Fibroblast of skin of abdomen (primary cell): Measurements from ENCODE around the gene LIPM.
"Not testable (repeated sequence)": the region's sequence is repeated elsewhere in the genome, so short reads cannot be mapped to it uniquely, and the experiment has no call there.

Source experiments
- DNase-seq: peaks from one replicate; pipeline ENCODE4 v3.0.0-alpha.2; 2013

Gene LIPM

DNA sequence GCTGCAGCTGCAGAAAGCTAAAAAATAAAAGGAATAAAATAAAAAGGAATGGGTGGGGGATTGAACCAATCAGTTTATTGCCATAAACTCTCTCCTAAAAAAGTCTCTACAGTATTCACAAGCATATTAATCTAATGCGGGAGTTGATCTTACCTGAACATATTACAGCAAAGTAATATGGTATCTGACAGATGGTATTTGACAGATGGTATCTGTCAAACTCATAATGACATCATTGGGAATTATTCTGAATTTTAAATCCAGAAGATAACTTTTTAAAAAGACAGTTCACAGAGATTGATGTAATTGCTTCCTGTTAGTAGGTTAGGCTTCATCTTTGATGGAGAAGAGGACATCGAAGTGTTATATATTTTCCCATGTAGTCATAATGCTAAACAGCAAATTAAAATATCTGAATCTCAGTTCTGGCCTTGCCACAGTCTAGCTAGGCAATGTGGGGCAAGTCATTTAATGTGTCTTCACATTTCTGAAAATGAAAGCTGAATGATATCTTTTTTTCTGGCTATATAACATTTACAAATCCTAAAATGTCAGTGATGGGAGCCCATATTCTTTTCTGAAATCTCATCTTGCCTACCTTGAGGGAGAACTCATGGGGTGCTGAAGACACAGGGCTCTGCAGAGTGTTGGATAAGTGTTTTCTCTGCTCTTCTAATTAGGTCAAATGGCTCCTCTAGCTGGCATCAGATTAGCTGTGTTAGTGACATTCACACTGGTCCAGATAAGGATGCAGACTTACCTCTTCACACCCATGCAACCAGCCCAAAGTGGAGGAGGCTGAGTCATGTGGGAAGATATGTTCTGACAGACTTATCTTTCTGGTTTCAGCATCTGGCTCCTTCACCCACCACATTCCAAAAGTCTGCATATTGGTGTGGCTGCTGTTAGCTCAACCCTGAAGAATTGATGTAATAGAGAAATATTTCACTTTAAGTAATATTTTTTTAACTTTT, 2.1 kb upstream of the LIPM start:
- DNase-seq, result peak; percentile 81

DNA sequence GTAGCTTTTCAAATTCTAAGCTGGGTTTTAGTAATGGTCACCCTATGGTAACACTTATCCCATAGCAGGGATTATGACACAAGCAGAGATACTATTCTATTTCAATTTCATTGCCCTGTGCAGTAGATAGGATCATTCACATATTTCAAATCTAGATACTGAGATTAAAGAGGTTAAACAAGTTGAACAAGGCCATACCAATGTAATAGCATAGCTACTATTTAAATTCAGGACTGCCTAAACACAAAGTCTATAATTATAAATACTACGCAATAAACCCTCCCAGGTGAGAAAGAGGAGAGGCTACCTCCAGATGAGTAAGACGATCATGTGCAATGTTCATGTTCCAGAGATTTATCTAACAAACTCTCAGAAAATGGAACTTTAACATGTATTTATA, 1.1 kb downstream of the LIPM start:
- DNase-seq, result no peak

- no peak for DNase-seq
Measured at GRCh38 chr10:88804083-88804812, 1.7 kb downstream of the LIPM start.

DNA sequence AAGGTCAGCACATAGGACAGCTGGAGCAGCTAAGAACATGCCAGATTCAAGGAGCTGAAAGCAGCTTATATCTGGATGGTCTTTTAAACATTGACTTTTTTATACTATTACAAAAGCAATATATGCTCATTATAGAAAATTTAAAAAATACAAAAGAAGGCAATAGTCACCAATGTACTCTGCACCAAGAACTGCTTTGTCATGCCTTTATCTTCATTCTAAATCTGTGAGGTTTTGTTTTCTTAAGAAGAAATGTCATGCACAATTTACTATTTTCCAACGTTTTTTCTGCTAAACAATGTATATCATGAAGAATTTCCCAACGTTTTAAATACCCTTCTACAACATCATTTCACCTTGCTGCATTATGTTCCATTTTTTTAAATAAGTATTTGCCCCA, 2.8 kb downstream of the LIPM start:
- DNase-seq, result no peak

DNA sequence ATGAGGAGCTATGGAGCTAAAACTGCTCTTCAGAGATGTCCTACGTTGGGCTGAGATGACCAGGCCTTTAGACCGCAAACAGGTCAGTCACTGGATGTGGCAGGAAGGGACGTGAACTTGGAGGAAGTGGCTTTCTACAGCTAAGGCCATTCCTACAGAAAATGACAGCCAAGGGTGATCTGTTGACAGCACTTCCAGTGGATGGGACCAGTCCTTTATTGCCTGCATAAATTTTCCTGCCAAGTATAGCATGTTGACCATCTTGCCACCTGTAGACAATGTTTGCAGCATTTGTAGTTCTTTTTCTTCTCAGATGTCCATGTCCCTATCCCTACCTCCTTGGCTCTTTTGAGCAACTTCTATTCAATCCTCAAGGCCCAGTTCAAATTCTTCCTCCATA, 3.4 kb downstream of the LIPM start:
- no peak for DNase-seq

GRCh38 chr10:88809621-88810020, 7.1 kb downstream of the LIPM start:
- no peak for DNase-seq

DNA sequence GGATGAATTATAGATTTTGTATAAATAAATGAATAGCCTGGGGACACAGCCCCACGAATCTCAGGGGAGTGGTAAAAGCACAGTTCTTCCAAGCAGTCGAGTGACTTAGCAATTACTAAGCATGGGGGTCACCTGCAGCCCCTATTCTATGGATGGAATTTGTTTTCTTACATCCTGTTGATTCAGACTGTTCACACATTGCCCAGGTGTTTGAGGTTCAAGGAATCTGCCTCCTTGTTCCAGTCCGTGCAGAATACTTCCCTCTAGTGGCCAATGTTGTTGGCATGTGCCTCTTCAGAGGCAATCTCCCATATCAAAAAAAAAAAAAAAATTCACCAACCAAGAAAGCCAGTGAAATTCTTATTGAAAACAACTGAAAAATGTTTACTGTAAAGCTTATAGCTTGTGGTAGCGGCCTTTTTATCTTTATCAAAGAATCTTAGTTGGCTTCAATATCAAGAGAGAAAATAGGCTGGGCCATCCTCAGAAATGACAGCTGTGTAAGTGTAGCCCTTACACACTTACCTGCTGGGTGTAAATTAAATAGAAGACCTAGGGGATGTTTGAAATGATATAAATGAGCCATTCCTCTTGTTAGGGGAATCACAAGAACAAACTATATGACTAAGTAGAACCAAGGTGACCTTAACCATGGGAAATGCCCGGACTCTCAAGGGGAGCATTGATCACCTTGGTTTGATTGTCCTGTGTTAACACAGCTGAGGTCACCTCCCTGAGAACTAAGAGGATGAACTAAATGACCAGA, 7.8 kb downstream of the LIPM start:
- peak; percentile 65 for DNase-seq

DNA sequence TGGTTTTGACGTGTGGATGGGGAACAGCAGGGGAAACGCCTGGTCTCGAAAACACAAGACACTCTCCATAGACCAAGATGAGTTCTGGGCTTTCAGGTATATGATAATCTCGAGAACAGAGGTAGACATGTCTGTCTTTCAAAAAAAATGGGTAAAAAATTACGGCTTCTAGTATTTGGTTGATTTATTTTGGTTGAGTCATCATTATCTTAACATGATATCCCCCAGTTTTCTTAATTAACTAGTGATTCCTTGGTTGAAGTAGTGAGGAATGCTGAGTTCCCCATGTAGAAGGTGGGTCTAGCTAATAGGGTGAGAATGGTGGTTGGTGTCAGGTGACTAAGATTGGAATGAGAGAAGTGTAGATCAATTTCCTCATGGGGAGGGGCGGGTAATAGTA, 10.7 kb downstream of the LIPM start:
- no peak for DNase-seq

GRCh38 chr10:88819290-88819689, 16.8 kb downstream of the LIPM start:
- peak; percentile 47 for DNase-seq

DNA sequence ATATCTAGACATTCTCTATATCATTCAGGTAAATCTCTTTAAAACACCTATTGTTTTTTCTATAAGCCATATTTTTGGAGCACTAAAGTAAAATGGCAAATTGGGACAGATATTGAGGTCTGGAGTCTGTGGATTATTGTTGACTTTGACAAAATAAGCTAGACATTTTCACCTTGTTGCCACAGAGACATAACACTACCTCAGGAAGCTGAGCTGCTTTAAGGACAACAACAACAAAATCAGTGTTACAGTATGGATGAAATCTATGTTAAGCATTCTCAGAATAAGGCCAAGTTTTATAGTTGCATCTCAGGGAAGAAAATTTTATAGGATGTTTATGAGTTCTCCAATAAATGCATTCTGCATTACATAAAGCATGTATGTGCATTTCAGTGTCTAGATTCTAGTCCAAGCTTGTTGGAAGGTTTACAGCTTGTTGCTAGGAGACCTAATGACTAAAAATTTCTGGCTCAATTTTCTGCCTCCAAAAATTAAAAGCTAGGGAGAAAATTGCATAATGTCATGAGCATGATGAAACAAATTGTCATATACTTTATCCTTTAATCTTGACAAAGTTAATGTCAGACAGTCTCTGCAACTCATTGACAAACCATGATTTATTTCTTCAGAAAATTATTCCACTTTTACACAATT, 18.3 kb downstream of the LIPM start:
- peak; percentile 87 for DNase-seq

GRCh38 chr10:88826388-88826787, 23.9 kb downstream of the LIPM start:
- DNase-seq, result no peak

DNA sequence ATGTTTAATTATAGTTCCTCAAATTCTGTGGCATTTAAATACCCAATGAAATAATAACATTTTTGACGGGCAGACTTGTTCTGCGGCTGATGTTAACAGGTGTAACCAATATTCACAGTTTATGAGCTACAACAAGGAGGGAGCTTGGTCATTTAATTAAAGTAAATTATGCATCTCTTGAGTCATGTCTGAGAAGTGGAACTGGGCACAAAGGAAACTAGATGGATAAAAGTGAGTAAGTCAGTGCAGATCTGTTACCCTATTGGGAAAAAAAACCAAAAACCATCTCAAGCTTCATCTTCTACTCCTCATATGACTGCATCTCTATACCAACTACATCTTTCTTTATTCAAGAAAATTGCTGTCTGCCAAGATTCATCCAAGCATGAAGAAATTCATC, 25.1 kb downstream of the LIPM start:
- DNase-seq, result no peak

DNA sequence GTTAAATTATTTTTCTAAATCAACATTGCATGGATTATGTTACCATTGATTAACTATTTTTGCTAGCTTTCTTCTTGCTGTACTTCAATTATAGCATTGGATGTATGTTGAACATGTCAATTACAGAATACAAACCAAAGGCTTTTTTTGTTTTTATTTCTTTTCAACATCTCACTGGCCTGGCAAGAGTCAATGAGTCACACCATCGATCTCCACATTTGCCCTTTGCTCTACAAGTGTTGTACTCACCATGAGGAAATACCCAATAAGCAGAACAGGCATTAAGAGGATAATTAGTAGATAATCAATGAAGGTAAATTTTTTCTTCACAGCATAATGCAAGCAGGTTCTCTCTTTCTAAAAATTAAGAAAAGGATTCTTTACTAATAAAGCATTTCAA, 25.8 kb downstream of the LIPM start:
- DNase-seq, result no peak

GRCh38 chr10:88830643-88831268, 28.2 kb downstream of the LIPM start:
- no peak for DNase-seq

GRCh38 chr10:88831709-88832108, 29.2 kb downstream of the LIPM start:
- no peak for DNase-seq

DNA sequence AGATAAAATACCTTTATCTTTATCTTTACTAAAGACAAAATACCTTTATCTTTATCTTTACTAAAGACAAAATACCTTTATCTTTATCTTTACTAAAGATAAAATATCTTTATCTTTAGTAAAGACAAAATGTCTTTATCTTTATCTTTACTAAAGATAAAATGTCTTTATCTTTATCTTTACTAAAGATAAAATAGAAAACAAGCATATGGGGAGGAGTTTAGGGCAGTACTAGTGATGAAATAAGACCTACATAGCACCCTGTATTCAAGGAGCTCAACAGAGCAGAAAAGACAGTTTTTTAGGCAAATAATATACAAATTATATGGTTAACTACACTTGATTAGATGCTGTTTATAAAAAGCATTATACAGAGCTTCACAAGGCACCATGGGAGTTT, 29.8 kb downstream of the LIPM start:
- no peak for DNase-seq

DNA sequence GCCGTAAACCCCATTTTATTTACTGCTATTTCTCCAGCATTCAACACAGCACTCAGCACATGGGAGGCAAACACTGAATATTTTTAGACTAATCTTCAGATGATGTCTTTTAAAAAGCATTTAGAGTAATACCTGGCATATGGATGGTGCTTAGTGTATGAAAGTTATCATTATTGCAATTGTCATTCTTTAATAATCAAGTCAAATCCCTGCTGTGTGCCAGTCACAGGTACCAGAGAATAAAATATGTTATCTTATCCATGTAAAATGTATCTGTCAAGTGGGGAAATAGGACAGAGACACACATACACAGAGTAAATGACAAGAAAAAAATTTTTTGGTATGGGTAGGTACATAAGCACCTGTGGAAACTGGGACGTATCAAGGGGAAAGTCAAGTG, 30.6 kb downstream of the LIPM start:
- DNase-seq, result no peak

DNA sequence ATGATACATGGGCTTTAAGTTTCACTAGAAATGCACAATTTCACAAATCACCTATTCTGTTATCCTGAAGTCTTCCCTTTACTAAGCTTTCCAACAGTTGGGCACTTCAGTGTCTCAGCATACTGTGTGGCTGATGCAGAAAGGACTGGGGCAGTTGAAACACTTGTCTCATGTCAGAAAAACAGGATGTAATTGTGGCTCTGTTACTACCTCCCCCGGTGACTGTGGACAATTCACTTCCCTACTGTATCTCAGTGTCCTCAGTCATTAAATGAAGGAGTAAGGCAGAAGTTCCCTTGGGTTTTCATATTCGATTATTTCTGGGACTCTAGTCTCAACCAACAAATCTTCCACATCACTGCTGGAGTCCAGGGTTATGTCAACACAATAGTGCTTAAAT, 31.2 kb downstream of the LIPM start:
- no peak for DNase-seq

- DNase-seq, result peak; percentile 84
Measured at GRCh38 chr10:88835096-88835909, 32.8 kb downstream of the LIPM start.

DNA sequence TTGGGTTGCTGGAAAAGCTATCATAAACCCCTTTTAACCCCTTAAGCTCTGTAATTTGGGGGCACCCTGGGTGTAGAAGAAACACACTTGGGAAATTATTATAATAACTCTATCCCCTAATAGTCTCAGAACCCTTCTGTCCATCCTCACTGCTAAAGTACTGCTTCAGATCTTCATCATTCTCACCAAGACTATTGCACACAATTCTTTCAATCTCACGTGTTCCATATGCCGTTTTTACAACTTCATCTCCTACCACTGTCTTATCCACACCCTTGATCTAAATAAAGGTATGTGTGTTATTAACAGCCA, 33.3 kb downstream of the LIPM start:
- DNase-seq, result no peak

GRCh38 chr10:88837632-88838031, 35.1 kb downstream of the LIPM start:
- DNase-seq, result not testable (repeated sequence)
